Measurements from ENCODE around the gene DGKB. TPM values are rescaled to one million over a fixed set of nuclear protein-coding genes. Genes with fewer than 3 reads are reported as not detected.

Gene DGKB
- total RNA-seq, 1 experiment from 2014 or later = 0.48 TPM

- BruUV-seq (replicated peaks) = no TSS peak
- DNase-seq = no peak
- no peaks in the 10 kb centered on the region for H3K36me3 ChIP-seq (ENCODE audit: low read depth)
- no peaks in the 10 kb centered on the region for H3K4me1 ChIP-seq (replicated peaks; ENCODE audit: insufficient read depth)
- H3K9me2 ChIP-seq (ENCODE audit: insufficient read depth) = no peaks in the 10 kb centered on the region
- no peaks in the 10 kb centered on the region for H3K79me2 ChIP-seq (ENCODE audit: low read depth)
- H3K27ac ChIP-seq = no peak overlapping the region
- no peaks in the 10 kb centered on the region for H3K27me3 ChIP-seq (ENCODE audit: insufficient read depth, low read depth)
- ChIA-PET POLR2A (ENCODE audit: unreplicated experiment) (no interaction called here), CTCF (interaction anchor here (0.6 kb wide), 1 partner anchor 535 kb away, joined by 4 read pairs; no protein-coding TSS in a partner anchor)
- H3K9me3 ChIP-seq (ENCODE audit: insufficient read depth, low read depth) = no peaks in the 10 kb centered on the region; the same call in 1 of the 2 replicates
- intact Hi-C loops (cut with micrococcal nuclease; ENCODE audit: unreplicated experiment) = no loop called here
- TF ChIP-seq EZH2 (IDR thresholded peaks at IDR 0.05; ENCODE audit: low read depth) = no peak
- TF ChIP-seq, protein P1, sequence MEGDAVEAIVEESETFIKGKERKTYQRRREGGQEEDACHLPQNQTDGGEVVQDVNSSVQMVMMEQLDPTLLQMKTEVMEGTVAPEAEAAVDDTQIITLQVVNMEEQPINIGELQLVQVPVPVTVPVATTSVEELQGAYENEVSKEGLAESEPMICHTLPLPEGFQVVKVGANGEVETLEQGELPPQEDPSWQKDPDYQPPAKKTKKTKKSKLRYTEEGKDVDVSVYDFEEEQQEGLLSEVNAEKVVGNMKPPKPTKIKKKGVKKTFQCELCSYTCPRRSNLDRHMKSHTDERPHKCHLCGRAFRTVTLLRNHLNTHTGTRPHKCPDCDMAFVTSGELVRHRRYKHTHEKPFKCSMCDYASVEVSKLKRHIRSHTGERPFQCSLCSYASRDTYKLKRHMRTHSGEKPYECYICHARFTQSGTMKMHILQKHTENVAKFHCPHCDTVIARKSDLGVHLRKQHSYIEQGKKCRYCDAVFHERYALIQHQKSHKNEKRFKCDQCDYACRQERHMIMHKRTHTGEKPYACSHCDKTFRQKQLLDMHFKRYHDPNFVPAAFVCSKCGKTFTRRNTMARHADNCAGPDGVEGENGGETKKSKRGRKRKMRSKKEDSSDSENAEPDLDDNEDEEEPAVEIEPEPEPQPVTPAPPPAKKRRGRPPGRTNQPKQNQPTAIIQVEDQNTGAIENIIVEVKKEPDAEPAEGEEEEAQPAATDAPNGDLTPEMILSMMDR (conservative IDR thresholded peaks at IDR 0.05) = no peak
- no peaks in the 10 kb centered on the region for H3F3A ChIP-seq (ENCODE audit: insufficient read depth, low read depth)
- no peak overlapping the region for H2AFZ ChIP-seq
- no peak overlapping the region for H3K4me2 ChIP-seq
- H4K20me1 ChIP-seq (ENCODE audit: insufficient read depth) = no peaks in the 10 kb centered on the region
- no peak overlapping the region for H3K4me3 ChIP-seq
Observed at GRCh38 chr7:14767716-14768425, 134.7 kb downstream of the DGKB start.

DNA sequence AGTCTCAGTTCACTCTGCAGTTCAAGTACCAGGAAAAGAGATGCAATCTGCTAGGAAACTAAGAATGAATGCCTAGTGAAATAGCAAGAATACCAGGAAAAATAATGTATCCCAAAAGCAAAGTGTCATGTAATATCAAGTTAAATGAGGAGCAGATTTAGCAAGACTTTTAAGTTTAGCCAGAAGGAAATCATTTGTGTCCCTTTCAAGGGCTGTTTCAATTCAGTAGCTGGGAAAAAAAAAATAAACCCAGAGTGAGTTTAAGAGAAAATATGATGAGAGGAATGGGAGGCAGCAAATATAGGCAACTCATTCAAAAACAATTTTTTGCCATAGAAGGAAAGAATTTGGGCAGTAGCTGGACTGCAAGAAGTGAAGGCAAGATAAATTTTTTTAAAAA is 135.8 kb downstream of the DGKB start:
- Histone ChIP-seq H3F3A (ENCODE audit: insufficient read depth, low read depth) (no peaks in the 10 kb centered on the region), H3K9me3 (ENCODE audit: insufficient read depth, low read depth) (no peaks in the 10 kb centered on the region; the same call in 1 of the 2 replicates), H3K36me3 (ENCODE audit: low read depth) (no peaks in the 10 kb centered on the region), H3K79me2 (ENCODE audit: low read depth) (no peaks in the 10 kb centered on the region), H4K20me1 (ENCODE audit: insufficient read depth) (no peaks in the 10 kb centered on the region), H3K4me3 (no peak overlapping the region), H3K27me3 (ENCODE audit: insufficient read depth, low read depth) (no peaks in the 10 kb centered on the region), H2AFZ (no peak overlapping the region), H3K4me1 (replicated peaks; ENCODE audit: insufficient read depth) (no peaks in the 10 kb centered on the region), H3K27ac (no peak overlapping the region), H3K9me2 (ENCODE audit: insufficient read depth) (no peaks in the 10 kb centered on the region), H3K4me2 (no peak overlapping the region)
- ChIA-PET CTCF (no interaction called here), POLR2A (ENCODE audit: unreplicated experiment) (no interaction called here)
- no TSS peak for BruUV-seq (replicated peaks)
- TF ChIP-seq, protein P1 (conservative IDR thresholded peaks at IDR 0.05) = no peak
- TF ChIP-seq EZH2 (IDR thresholded peaks at IDR 0.05; ENCODE audit: low read depth) = no peak
- no peak for DNase-seq
- intact Hi-C loops (cut with micrococcal nuclease; ENCODE audit: unreplicated experiment) = no loop called here

DNA sequence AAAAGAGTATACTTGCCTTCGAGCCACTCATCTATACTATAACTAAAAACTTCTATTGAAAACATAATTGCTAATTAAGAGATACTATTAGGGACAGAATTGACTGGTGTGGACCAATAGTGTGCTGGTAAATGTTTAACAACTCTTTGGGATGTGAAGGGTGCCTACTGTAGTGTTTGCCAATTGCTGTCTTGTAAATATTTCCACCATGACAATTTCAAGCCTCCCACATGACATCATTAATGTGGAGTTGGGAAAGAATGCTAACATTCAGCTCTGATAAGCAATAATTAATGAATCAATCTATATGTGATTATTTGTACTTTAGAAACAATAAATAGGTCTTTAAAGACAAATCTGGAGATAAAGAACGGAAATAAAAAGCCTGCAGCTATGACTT is 136.8 kb downstream of the DGKB start:
- TF ChIP-seq, protein P1 (conservative IDR thresholded peaks at IDR 0.05) = no peak
- TF ChIP-seq EZH2 (IDR thresholded peaks at IDR 0.05; ENCODE audit: low read depth) = no peak
- intact Hi-C loops (cut with micrococcal nuclease; ENCODE audit: unreplicated experiment) = no loop called here
- Histone ChIP-seq H3K9me2 (ENCODE audit: insufficient read depth) (no peaks in the 10 kb centered on the region), H3K4me3 (no peak overlapping the region), H2AFZ (no peak overlapping the region), H3K27ac (no peak overlapping the region), H3K36me3 (ENCODE audit: low read depth) (no peaks in the 10 kb centered on the region), H3K4me2 (no peak overlapping the region), H3K27me3 (ENCODE audit: insufficient read depth, low read depth) (no peaks in the 10 kb centered on the region), H3K79me2 (ENCODE audit: low read depth) (no peaks in the 10 kb centered on the region), H3F3A (ENCODE audit: insufficient read depth, low read depth) (no peaks in the 10 kb centered on the region), H3K4me1 (replicated peaks; ENCODE audit: insufficient read depth) (no peaks in the 10 kb centered on the region), H3K9me3 (ENCODE audit: insufficient read depth, low read depth) (no peaks in the 10 kb centered on the region; the same call in 1 of the 2 replicates), H4K20me1 (ENCODE audit: insufficient read depth) (no peaks in the 10 kb centered on the region)
- CTCF ChIA-PET = no interaction called here
- BruUV-seq (replicated peaks) = no TSS peak
- POLR2A ChIA-PET (ENCODE audit: unreplicated experiment) = no interaction called here
- no peak for DNase-seq

Data from PC-9 (cell line).